ENCODE data around the gene NTMT1.

The NTMT1 gene

DNA sequence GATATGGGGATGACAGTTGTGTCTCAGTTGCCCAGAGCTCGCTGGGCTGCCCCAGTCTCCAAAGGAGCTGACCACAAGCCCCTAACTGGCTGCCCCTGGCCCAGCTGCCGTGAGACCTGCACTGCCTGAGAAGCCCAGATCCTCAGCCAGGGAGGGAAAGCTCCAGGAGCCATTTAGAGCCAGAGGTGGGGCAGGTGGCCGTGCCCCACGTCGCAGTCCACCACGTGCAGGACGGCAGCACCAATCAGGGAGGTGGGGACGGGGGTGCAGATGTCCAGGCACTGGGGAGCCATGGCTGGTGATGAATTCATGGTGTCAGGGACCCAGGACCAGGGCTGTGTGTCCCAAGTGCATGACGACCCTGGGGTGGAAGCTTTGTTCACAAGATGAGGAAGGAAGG is 52.9 kb downstream of the NTMT1 start:
- no peak for DNase-seq (ENCODE audit: low spot score)

- DNase-seq (ENCODE audit: low spot score) = no peak
Observed at GRCh38 chr9:129679537-129679936, 53.6 kb downstream of the NTMT1 start.

- DNase-seq (ENCODE audit: low spot score) = no peak
Observed at GRCh38 chr9:129681924-129682323, 56.0 kb downstream of the NTMT1 start.

- DNase-seq (ENCODE audit: low spot score) = no peak
Observed at GRCh38 chr9:129682381-129682780, 56.4 kb downstream of the NTMT1 start.

GRCh38 chr9:129685220-129685932 is 59.4 kb downstream of the NTMT1 start:
- DNase-seq (ENCODE audit: low spot score) = no peak

All from CD4-positive, alpha-beta T cell treated with Interleukin-15 for 4 hours (primary cell).